Medulla oblongata (tissue), 1 donor: ENCODE data around the gene TRPV4.

Experiments
- DNase-seq: peaks from one replicate; pipeline ENCODE4 v3.0.0-alpha.2; 2015; ENCODE audit errors: extremely low spot score

Gene TRPV4

GRCh38 chr12:109807954-109808643, 25.1 kb downstream of the TRPV4 start:
- no peak for DNase-seq

- peak; percentile 77 for DNase-seq
These were observed 28.1 kb downstream of the TRPV4 start for GRCh38 chr12:109804820-109805761.

GRCh38 chr12:109803678-109804077, 29.5 kb downstream of the TRPV4 start:
- no peak for DNase-seq

GRCh38 chr12:109802828-109803227, 30.4 kb downstream of the TRPV4 start:
- DNase-seq = no peak

GRCh38 chr12:109800536-109800935, 32.7 kb downstream of the TRPV4 start:
- no peak for DNase-seq

- DNase-seq = no peak
These were observed 34.5 kb downstream of the TRPV4 start for GRCh38 chr12:109798691-109799090.

- DNase-seq = peak; percentile 20
These were observed 35.1 kb downstream of the TRPV4 start for GRCh38 chr12:109797905-109798669.

- DNase-seq = no peak
These were observed 37.1 kb downstream of the TRPV4 start for GRCh38 chr12:109796057-109796456.

GRCh38 chr12:109795023-109795422, 38.2 kb downstream of the TRPV4 start:
- DNase-seq = no peak

- DNase-seq = no peak
These were observed 39.2 kb downstream of the TRPV4 start for GRCh38 chr12:109793826-109794501.

GRCh38 chr12:109793411-109793810, 39.8 kb downstream of the TRPV4 start:
- DNase-seq = no peak

- no peak for DNase-seq
These were observed 40.2 kb downstream of the TRPV4 start for GRCh38 chr12:109792992-109793391.

- no peak for DNase-seq
These were observed 43.6 kb downstream of the TRPV4 start for GRCh38 chr12:109789526-109790048.

GRCh38 chr12:109786799-109787198, 46.4 kb downstream of the TRPV4 start:
- DNase-seq = no peak

- no peak for DNase-seq
These were observed 47.3 kb downstream of the TRPV4 start for GRCh38 chr12:109785854-109786253.

GRCh38 chr12:109783965-109784244, 49.3 kb downstream of the TRPV4 start:
- no peak for DNase-seq

GRCh38 chr12:109783135-109783964, 49.8 kb downstream of the TRPV4 start:
- DNase-seq = no peak

GRCh38 chr12:109782326-109782703, 50.9 kb downstream of the TRPV4 start:
- no peak for DNase-seq

- DNase-seq = no peak
These were observed 51.4 kb downstream of the TRPV4 start for GRCh38 chr12:109781668-109782325.

- no peak for DNase-seq
These were observed 53.8 kb downstream of the TRPV4 start for GRCh38 chr12:109779382-109779781.
